GM18505 (cell line): ENCODE results near the gene RAD51D.
"Not testable (repeated sequence)": the region's sequence is repeated elsewhere in the genome, so short reads cannot be mapped to it uniquely, and the experiment has no call there.

ENCODE experiments used
- ATAC-seq: cut with Tn5 transposase; IDR thresholded peaks from one replicate; pipeline ENCODE4 v1.9.1; 2021; ENCODE audit not compliant: unreplicated experiment
- POLR2A ChIP-seq: IDR thresholded peaks from 4 replicates; pipeline ENCODE4 v1.6.1; 2011; ENCODE audit warnings: borderline replicate concordance; ENCODE audit not compliant: insufficient read depth, insufficient read length; ENCODE audit errors: extremely low read depth

The RAD51D gene

DNA sequence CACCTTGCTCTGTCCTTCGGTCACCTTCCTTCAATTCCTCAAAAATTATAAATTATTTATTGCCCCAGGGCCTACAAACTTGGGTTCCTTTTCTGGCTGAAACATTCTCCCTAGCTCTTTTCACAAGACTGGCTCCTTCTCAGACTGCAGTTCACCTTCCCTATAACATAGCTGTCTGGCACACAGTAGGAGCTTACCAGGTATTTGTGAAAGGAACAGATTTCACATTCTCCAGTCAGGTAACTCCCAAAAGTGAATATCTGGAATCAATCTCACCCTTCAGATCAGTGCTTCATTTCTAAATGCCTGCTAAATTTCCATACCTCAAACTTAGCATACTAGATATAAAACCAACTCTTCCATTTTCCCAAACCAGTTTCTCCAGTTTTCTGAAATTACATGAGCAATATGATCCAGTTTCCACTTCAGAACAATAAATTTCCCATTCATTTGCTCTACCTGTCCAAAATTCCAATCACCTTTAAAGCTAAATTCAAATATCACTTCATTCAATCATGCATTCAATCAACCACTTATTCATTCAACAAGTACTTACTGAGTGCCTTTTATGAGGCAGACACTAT lies 62.2 kb downstream of the RAD51D start:
- no peak for TF ChIP-seq POLR2A
- ATAC-seq: no peak

DNA sequence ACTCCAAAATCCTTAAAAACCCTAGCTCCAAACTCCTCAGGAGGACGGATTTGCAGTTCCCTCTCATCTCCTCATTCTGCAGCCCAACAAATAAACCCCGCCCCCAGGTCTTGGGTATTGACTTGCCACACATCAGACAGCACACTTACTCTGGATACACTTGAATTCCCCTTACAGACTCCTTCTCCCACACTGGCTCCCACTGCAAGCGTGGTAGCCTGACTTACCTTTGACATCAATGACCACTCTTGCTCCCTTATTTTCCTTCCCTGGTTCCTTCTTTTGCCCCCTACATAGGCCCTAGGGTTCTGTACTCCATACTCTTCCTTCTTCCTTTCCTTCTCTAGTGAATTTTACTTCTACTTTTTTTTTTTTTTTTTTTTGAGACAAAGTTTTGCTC lies 63.6 kb downstream of the RAD51D start:
- no peak for TF ChIP-seq POLR2A

DNA sequence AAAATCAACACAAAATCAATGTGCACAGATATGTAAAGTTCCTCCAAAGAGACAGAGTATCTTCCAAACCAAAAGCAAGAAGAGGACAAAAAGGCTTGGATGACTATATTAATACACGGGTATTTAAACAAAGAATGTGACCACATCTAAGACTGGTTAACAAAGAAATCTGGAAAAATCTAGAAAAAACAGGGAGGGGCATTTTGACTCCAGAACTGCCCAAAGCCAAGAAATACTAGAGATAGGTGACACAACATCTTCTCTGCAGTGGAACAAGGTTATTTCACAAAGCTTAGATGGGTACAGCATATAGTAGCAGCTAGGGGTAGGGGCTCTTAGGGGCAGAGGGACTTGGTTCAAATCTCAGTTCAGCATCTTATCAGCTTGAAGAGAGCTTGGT lies 66.5 kb downstream of the RAD51D start:
- no peak for TF ChIP-seq POLR2A
- no peak for ATAC-seq

More for the DNA sequence above, 63.6 kb downstream of the RAD51D start:
- no peak for ATAC-seq

DNA sequence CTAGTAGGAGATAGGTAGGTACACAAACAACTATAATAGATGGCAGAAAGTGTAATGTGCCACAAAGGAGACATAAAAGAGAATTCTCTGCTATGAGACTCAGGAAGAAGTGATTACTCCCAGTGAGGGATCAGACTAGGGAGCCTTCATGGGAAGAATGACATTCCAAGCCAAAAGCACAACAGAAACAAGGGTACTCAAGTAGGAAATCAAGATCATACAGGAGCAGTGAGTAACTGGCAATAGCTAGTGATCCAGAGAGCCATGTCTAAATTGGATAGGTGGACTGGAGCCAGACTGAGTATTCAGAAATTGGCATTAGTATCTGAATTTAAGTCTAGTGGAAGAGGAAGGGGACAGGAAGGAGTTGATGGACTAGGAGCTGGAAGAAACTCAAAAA lies 66.9 kb downstream of the RAD51D start:
- no peak for ATAC-seq
- no peak for TF ChIP-seq POLR2A

DNA sequence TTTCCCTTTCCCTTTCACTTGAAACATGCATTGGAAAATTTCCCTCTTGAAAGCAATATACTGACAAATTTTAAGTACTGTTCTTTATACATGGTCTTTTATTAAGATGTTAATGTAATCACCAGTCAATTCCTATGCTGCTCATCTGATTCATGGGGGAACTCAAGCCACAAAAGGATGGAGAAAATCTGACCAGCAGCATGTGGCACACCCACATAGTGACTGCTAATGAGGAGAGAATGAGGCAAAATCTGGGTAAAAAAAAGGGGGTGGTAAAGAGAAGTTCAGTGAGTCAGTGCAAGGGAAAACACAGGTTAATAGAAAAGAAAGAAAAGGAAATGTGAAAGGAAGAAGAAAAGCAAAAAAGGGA lies 67.4 kb downstream of the RAD51D start:
- no peak for ATAC-seq
- TF ChIP-seq POLR2A: no peak

DNA sequence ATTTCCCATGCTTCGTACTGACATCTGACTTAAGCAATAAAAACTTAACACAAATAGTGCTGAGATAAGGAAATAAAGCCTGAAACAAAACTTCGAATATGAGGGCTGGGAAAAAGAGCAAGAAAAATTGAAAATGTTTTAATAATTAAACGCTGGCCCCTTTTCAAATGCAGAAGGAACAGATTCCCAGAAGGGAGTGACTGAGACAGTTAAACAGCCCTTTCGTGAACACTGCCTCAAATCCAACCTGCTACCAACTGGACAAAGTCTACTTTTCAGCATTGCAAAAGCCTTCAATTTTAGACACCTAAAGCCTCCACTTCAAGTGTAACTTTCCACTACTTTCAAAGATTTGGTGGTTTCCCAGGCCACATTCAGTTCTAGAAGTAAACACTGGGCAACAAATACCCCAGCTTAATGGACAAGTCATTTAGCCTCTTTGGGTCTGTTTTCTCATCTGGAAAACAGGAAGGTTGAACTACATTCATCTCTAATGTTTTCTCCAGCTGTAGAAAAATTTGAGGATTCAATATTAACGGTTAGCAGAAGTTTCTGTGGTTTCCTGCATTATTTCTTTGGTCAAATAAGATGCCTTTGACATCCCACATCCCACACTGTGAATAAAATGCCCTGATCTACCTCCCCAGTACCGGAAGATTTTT lies 68.0 kb downstream of the RAD51D start:
- ATAC-seq: peak; percentile 24
- TF ChIP-seq POLR2A: no peak

DNA sequence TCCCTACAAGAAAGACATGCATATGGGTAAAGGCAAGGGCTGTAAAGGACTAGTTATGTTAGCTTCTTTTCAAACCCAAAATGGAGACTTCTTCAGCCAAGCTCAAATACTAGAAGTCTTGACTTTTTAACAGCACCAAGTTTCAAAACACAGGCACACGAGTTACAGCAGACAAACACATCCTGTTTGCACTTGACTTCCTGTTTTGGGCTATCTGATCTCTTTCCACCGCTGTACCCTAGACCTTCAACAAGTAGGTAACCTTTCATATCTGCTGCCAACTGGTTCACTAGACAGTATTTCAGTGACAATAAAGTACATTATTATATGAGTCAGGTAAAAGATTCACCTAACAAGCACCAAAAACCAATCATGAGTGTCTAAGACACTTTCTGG lies 68.5 kb downstream of the RAD51D start:
- peak; percentile 47 for ATAC-seq
- TF ChIP-seq POLR2A: peak; percentile 17

DNA sequence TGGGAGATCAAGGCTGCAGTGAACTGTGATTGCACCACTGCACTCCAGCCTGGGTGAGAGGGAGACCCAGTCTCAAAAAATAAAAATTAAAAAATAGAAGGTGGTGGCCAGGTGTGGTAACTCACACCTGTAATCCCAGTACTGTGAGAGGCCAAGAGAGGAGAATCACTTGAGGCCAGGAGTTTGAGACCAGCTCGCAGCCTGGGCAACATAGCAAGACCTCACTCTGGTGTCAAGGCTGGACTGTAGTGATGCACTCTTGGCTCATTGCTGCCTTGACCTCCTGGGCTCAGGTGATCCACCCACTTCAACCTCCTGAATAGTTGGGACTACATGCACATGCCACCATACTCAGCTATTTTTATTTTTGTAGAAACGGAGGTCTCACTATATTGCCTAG lies 69.5 kb downstream of the RAD51D start:
- no peak for TF ChIP-seq POLR2A
- no peak for ATAC-seq

DNA sequence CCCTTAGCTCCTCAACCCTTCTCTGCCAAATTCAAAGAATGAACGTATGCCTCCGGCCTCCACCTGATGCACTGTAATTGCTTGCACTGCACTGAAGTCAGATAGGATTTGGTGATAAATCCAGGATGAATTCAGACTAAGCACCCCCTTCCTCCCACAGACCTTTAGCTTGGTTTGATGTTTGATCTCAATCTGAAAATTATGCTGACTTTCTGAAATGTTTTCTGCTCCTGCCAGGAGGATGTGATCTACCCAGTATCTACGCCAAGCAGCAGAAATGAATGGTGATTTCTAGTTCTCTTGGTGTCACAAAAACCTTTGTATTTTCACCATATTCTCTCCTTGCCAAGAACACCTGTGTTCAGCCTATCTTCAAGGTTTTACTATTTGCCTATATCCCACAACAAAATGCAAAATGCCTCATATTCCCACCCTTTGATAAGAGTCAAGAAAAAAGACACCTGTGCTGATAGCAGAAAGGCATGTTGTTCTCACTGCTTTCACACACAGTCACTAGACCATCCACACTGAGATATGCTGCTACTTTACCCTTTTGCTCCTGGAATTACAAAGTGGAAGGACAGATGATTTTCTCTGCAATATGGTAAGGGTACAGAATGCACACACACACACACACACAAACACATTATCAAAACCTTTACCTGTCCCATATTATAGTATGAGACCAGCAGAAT lies 70.8 kb downstream of the RAD51D start:
- no peak for TF ChIP-seq POLR2A
- no peak for ATAC-seq

DNA sequence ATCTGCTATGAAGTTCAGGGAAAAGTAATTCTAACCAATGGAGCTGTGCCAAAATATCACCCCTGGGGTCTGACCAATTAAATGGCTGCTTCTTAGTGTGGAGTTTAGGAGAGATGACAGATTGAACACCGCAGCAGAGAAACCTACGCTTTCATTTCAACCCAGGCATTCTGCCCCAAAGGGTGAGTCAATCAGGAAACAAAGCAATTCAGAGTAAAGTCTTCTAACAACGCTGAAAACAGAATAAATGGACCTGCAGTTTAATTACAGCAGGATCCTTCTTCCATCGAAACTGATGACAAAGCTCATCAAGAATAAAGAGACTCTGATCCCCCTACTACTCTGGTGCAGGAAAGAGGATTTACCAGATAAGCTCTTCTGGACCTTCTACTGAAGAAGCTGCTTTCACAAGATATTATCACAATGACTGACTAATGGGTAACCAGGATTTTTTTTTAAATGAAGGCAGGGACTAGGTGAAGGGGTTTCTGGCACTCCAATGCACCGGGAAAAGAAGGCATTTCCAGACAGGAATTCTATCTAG lies 72.8 kb downstream of the RAD51D start:
- no peak for TF ChIP-seq POLR2A
- ATAC-seq: no peak

DNA sequence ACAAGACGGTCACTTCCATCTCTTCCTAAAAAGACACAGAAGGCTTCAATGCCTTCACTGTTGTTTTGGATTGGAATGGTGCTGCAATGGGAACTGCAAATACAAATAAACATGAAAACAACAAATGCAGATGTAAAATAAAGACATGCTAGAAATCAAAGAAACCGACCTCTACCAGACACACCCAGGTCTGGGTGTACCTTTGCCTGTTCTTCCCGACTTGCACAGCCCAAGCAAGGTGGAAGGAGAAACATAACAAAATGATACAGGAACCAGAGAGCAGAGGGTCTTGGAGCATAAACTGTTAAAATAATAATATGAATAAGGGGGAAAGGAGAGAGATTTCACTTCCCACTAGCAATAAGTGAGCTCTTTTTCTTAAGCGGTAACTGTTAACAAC lies 73.4 kb downstream of the RAD51D start:
- TF ChIP-seq POLR2A: no peak

DNA sequence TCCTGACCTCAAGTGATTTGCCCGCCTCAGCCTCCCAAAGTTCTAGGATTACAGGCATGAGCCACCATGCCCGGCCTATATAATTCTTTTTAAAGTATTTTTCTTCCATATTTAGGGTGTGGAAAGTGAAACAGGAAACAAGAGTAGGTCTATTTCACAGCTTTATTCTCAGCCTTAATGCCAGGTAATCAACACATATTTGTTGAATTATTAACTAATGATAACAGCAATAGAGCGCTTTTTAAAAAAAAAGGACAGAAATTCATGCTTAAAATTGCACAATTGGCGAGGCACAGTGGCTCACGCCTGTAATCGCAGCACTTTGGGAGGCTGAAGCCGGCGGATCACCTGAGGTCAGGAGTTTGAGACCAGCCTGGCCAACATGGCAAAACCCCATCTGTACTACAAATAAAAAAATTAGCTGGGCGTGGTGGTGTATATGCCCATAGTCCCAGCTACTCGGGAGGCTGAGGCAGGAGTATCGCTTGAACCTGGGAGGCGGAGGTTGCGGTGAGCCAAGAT lies 74.1 kb downstream of the RAD51D start:
- not testable (repeated sequence) for ATAC-seq

More for the DNA sequence above, 73.4 kb downstream of the RAD51D start:
- no peak for ATAC-seq

DNA sequence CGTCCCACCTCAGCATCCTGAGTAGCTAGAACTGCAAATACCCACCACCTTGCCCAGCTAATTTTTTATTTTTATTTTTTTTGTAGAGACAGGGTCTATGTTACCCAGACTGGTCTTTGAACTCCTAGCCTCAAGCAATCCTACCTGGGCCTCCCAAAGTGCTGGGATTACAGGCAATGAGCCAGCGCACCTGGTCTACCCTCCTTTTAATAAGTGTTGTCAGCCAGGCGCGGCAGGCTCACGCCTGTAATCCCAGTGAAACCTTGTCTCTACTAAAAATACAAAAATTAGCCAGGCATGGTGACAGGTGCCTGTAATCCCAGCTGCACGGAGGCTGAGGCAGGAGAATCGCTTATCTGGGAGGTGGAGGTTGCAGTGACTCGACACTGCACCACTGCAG lies 75.5 kb downstream of the RAD51D start:
- no peak for ATAC-seq
- no peak for TF ChIP-seq POLR2A
